Activated CD8-positive, alpha-beta T cell treated with anti-CD3 and anti-CD28 coated beads for 36 hours (primary cell): ENCODE results near the gene SUPT3H. TPM values are rescaled to one million over a fixed set of nuclear protein-coding genes. Genes with fewer than 3 reads are reported as not detected.
A peak's percentile ranks its signal among the peaks of the same experiment; 100 is the strongest.

Experiments
- ATAC-seq: fragments of 200-7000 bp; cut with Tn5 transposase; one replicate; pipeline ENCODE4 v1.10.0; 2021; ENCODE audit warnings: mild to moderate bottlenecking, moderate library complexity
- CTCF ChIA-PET: fragments of 350-600 bp; sonication (Branson Sonifier 250); formaldehyde crosslinking; loops from one replicate; lab custom pipeline; 2021; ENCODE audit warnings: antibody characterized with exemption; lab: Charles Lee
- POLR2A ChIA-PET: fragments of 350-600 bp; sonication (Branson Sonifier 250); formaldehyde crosslinking; loops from one replicate; lab custom pipeline; 2021; ENCODE audit warnings: antibody characterized with exemption; lab: Charles Lee
- DNase-seq: peaks from one replicate; pipeline ENCODE4 v3.0.0-alpha.2; 2020
- H3K27ac Mint-ChIP-seq: one replicate; pipeline ENCODE4 v1.8.0; 2021; ENCODE audit warnings: mild to moderate bottlenecking, mixed read lengths
- H3K27me3 Mint-ChIP-seq: one replicate; pipeline ENCODE4 v1.8.0; 2021; ENCODE audit warnings: mixed read lengths
- H3K36me3 Mint-ChIP-seq: one replicate; pipeline ENCODE4 v1.8.0; 2021; ENCODE audit warnings: low read depth, mixed read lengths
- H3K4me1 Mint-ChIP-seq: one replicate; pipeline ENCODE4 v1.8.0; 2021; ENCODE audit warnings: low read depth, mixed read lengths
- H3K4me3 Mint-ChIP-seq: one replicate; pipeline ENCODE4 v1.8.0; 2021; ENCODE audit warnings: mild to moderate bottlenecking, moderate library complexity, mixed read lengths
- H3K9me3 Mint-ChIP-seq: one replicate; pipeline ENCODE4 v1.8.0; 2021; ENCODE audit warnings: mixed read lengths
- CTCF ChIP-seq: fragments of 200-600 bp; IDR thresholded peaks from one replicate; pipeline ENCODE4 v1.8.0; 2022; ENCODE audit warnings: antibody characterized with exemption, mild to moderate bottlenecking
- intact Hi-C: fragments of 100-400 bp; cut with micrococcal nuclease; formaldehyde crosslinking; loops from one replicate; pipeline ENCODE4 v1.10.0; 2022
- total RNA-seq, 2 experiments: library from RNA; stranded (reverse); gene quantifications; one replicate each; pipeline ENCODE4 v1.2.3, GENCODE V29; 2021

Gene SUPT3H
- total RNA-seq, 2 experiments from 2014 or later: 20.0 to 20.2 TPM

- Mint-ChIP-seq H3K27me3 (no peaks in the 10 kb centered on the region), H3K4me1 (peaks cover 19% of the 10 kb centered on the region), H3K27ac (no peak overlapping the region), H3K4me3 (no peak overlapping the region), H3K36me3 (peaks cover 9% of the 10 kb centered on the region), H3K9me3 (peaks cover 10% of the 10 kb centered on the region)
- POLR2A ChIA-PET: no interaction called here
- DNase-seq (no peak), ATAC-seq (no peak)
- TF ChIP-seq CTCF: no peak
- intact Hi-C loops: no loop called here
- CTCF ChIA-PET: no interaction called here
These were observed 320.0 kb downstream of the SUPT3H start for GRCh38 chr6:45057711-45058110.

GRCh38 chr6:45054610-45055009 is 323.1 kb downstream of the SUPT3H start:
- H3K27ac Mint-ChIP-seq: no peak overlapping the region
- ChIA-PET POLR2A (no interaction called here), CTCF (no interaction called here)
- intact Hi-C loops: no loop called here
- H3K4me1 Mint-ChIP-seq: peaks cover 26% of the 10 kb centered on the region
- DNase-seq (peak; percentile 4), ATAC-seq (peak; percentile 72)
- no peaks in the 10 kb centered on the region for H3K27me3 Mint-ChIP-seq
- H3K4me3 Mint-ChIP-seq: no peak overlapping the region
- H3K9me3 Mint-ChIP-seq: peaks cover under 1% of the 10 kb centered on the region
- no peaks in the 10 kb centered on the region for H3K36me3 Mint-ChIP-seq
- TF ChIP-seq CTCF: no peak

GRCh38 chr6:45052325-45052724 is 325.4 kb downstream of the SUPT3H start:
- Mint-ChIP-seq H3K4me3 (no peak overlapping the region), H3K27ac (no peak overlapping the region), H3K4me1 (peaks cover 41% of the 10 kb centered on the region), H3K27me3 (no peaks in the 10 kb centered on the region), H3K36me3 (peaks cover 9% of the 10 kb centered on the region), H3K9me3 (peaks cover 9% of the 10 kb centered on the region)
- DNase-seq: no peak
- no peak for TF ChIP-seq CTCF
- intact Hi-C loops: no loop called here
- ATAC-seq: no peak
- POLR2A ChIA-PET: no interaction called here
- CTCF ChIA-PET: no interaction called here

- Mint-ChIP-seq H3K36me3 (peaks cover 9% of the 10 kb centered on the region), H3K27ac (peak overlapping the region; percentile 72), H3K4me3 (no peak overlapping the region), H3K27me3 (no peaks in the 10 kb centered on the region), H3K4me1 (peaks cover 42% of the 10 kb centered on the region), H3K9me3 (peaks cover 9% of the 10 kb centered on the region)
- POLR2A ChIA-PET: no interaction called here
- DNase-seq (no peak), ATAC-seq (no peak)
- CTCF ChIA-PET: interaction anchor here (1.4 kb wide), 1 partner anchor 9 kb away, joined by 3 read pairs; no protein-coding TSS in a partner anchor
- intact Hi-C loops: no loop called here
- TF ChIP-seq CTCF: no peak
These were observed 328.4 kb downstream of the SUPT3H start for GRCh38 chr6:45049188-45049843.

- Mint-ChIP-seq H3K9me3 (peaks cover 9% of the 10 kb centered on the region), H3K27me3 (no peaks in the 10 kb centered on the region), H3K4me3 (no peak overlapping the region), H3K27ac (no peak overlapping the region), H3K4me1 (peaks cover 40% of the 10 kb centered on the region), H3K36me3 (peaks cover 9% of the 10 kb centered on the region)
- DNase-seq (no peak), ATAC-seq (no peak)
- ChIA-PET POLR2A (no interaction called here), CTCF (no interaction called here)
- intact Hi-C loops: no loop called here
- no peak for TF ChIP-seq CTCF
These were observed 330.2 kb downstream of the SUPT3H start for GRCh38 chr6:45047573-45047972.
